GM19023 (cell line): Measurements from ENCODE around the gene TLE6.
"Not testable (repeated sequence)": the region's sequence is repeated elsewhere in the genome, so short reads cannot be mapped to it uniquely, and the experiment has no call there.

Experiments used
- ATAC-seq: cut with Tn5 transposase; IDR thresholded peaks from one replicate; pipeline ENCODE4 v1.9.1; 2021; ENCODE audit warnings: mild to moderate bottlenecking, moderate library complexity; ENCODE audit not compliant: unreplicated experiment

The TLE6 gene

DNA sequence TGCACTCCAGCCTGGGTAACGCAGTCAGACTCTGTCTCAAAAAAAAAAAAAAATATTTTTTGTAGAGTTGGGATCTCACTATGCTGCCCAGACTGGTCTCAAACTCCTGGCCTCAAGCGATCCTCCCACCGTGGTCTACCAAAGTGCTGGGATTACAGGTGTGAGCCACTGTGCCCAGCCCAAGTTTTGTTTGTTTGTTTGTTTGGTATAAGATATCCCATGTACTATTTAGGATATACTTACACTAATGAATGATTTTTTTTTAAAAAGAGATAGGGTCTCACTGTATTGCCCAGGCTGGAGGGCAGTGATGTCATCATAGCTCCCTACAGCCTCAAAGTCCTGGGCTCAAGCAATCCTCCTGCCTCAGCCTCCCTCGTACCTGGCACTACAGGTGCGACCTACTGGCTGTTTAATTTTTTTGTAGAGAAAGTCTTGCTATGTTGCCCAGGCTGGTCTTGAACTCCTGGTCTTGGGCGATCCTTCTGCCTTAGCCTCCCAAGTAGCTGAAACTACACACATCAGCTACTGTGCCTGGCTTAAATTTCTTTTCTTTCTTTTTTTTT is 24.0 kb downstream of the TLE6 start:
- no peak for ATAC-seq

GRCh38 chr19:3003046-3003445 is 25.7 kb downstream of the TLE6 start:
- ATAC-seq: no peak

DNA sequence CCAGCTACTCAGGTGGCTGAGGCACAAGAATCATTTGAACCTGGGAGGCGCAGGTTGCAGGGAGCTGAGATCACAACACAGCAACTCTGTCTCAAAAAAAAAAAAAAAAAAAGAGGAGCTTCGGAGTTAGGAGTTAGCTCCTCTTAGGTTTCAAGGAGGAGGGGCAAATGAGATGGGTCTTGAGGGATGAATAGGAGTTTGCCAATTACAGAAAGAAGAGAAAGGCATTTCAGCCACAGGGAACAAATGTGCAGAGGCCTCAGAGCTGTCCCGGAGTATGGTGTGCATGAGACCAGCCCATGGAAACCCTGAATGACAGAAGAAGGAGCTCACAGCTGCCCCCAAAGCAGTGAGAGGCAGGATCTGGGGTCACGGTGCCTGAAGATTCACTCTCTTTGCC is 27.2 kb downstream of the TLE6 start:
- ATAC-seq: no peak

GRCh38 chr19:3005345-3005744 is 28.0 kb downstream of the TLE6 start:
- no peak for ATAC-seq

DNA sequence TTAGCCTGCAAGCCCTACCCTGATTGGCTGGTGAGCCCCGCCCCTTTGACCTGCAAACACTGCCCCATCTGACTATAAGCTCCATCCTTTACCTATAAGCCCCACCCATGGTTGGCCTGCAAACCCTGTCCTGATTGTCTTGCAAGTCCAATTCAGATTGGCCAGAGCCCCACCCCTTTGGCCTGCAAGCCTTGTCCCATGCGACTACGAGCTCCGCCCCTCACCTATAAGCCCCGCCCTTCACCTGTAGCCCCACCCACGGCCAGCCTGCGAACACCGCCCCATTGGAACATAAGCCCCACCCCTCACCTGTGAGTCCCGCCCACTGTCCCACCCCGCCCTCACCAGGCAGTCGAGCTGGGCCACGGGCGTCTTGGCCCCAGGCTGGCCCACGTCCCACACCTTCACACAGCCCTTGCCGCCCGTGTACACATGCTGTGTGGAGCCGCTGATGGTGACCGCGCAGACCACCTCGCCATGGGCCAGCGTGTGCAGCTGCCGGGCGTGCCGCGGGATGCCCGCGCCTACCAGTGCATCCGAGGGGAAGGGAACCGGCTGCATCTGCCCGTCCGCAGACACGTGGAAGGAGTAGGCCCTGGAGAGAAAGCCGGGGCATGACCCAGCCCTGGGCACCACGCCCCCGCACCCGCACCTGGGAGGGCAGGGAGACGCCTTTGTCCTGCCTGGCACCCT is 28.9 kb downstream of the TLE6 start:
- no peak for ATAC-seq

DNA sequence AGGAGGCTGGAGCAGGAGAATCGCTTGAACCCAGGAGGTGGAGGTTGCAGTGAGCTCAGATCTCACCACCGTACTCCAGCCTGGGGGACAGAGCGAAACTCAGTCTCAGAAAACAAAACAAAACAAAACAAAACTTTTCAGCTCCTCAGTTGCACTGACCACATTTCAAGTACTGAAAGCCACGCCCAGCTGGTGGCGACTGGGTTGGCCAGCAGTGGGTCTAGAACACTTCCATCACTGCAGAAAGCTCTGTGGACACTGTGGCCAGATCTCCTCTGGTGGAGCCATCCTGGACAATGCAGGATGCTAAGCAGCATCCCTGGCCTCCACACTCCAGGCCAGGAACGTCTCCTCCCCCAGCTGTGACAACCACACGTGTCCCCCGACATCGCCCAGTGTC is 30.6 kb downstream of the TLE6 start:
- no peak for ATAC-seq

DNA sequence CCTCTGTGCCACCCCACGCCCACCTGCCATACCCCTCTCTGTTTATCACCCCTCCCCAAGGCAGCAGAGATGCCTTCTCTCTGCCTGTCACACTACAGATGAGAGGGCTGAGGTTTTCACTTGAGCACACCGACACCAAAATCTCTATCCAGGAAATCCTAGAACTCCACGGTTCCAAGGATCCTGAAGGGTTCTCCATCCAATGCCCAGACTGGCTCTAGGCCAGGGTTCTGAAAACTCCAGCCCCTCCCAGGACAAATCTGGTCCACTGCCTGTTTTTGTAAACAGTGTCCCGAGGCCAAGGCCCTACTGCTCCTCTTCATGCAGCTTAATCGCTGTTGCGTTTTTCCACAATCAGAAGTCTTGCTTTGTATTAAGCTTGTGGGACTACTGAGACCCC is 31.6 kb downstream of the TLE6 start:
- no peak for ATAC-seq

- no peak for ATAC-seq
Measured at GRCh38 chr19:3010871-3011270, 33.5 kb downstream of the TLE6 start.

DNA sequence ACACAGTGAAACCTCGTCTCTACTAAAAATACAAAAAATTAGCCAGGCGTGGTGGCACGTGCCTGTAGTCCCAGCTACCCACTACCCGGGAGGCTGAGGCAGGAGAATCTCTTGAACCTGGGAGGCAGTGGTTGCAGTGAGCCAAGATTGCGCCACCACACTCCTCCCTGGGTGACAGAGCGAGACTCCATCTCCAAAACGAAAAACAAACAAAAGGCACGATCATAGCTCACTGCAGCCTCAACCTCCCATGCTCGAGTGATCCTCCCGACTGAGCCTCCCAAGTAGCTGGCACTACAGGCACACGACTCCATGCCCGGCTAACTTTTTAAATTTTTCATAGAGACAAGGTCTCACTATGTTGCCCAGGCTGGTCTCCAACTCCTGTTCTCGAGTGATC is 34.7 kb downstream of the TLE6 start:
- ATAC-seq: not testable (repeated sequence)

- no peak for ATAC-seq
Measured at GRCh38 chr19:3012621-3013262, 35.4 kb downstream of the TLE6 start.

DNA sequence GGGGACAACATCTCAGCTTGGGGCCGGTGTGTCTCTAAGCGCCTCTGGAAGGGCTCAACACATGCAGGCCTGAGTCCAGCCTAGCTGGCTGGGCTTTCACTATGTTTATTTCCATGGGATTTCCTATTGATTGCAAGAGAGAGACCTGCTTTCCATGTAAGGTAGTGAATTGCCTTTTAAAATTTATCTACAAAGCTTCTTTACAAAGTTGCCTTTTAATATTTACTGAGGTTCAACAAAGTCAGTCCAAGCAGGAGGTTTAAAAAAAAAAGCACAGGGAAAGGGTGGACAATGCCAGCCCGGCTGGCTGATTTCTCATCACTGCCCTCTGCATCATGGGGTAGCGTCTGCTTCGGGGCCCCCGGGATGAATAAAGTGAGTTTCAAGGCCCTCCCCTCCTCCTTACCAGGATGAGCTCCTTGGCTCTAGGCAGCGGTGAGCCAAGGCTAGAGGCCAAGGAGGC is 35.9 kb downstream of the TLE6 start:
- ATAC-seq: no peak

- ATAC-seq: no peak
Measured at GRCh38 chr19:3014135-3014534, 36.8 kb downstream of the TLE6 start.

DNA sequence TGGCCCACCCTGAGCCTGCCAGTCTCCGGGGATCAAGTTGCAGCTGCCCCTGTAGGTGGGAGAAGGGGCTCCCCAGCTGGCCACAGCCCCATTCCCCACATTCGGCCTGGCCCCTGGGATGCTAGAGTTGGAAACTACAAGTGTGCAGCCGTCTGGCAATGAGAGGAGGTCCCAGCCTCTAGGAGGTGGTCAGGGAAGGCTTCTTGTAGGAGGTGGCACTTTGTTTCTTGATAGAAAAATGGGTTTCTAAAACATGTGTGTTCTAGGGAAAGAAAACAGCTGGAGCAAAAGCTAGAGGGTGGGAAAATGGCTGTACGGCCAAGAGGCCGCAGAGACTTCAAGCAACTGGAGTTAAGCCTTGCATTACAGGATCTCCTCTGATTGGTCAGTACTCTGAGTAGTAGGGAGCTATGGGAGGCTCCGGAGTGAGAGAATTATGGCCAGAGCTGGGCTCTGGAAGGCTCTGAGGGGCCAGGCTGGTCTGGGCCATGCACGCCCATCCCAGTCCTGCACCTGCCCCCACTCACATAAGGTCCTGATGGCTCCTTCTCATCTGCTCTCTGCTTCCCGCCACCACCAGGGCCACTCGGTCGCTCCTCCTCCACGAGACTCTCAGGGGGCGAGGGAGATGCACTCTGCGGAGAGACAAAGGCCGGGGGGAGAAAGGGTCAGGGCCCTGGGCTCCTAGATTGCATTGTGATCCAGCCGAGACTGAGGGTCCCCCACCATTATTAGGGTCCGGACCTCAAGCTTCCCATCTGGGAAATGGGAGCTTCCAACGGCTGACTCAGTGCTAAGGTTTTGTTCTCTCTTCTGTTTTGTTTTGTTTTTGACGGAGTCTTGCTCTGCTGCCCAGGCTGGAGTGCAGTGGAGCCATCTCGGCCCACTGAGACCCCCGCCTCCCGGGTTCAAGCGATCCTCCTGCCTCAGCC is 38.0 kb downstream of the TLE6 start:
- no peak for ATAC-seq

DNA sequence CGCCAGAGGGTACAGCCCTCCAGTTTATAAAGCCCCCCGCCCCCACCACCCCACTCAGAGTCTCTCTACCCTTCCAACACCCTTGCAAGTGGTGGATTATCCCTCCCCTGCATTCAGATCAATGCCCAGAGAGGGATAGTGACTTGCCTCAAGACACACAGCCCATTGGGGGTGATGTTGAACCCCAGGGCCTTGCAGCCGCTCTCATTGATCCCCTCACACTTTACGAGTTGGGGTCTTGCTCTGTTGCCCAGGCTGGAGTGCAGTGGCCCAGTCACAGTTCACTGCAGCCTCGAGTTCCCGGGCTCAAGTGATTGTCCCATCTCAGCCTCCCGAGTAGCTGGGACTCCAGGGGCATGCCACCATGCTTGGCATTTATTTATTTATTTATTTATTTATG is 40.6 kb downstream of the TLE6 start:
- no peak for ATAC-seq

DNA sequence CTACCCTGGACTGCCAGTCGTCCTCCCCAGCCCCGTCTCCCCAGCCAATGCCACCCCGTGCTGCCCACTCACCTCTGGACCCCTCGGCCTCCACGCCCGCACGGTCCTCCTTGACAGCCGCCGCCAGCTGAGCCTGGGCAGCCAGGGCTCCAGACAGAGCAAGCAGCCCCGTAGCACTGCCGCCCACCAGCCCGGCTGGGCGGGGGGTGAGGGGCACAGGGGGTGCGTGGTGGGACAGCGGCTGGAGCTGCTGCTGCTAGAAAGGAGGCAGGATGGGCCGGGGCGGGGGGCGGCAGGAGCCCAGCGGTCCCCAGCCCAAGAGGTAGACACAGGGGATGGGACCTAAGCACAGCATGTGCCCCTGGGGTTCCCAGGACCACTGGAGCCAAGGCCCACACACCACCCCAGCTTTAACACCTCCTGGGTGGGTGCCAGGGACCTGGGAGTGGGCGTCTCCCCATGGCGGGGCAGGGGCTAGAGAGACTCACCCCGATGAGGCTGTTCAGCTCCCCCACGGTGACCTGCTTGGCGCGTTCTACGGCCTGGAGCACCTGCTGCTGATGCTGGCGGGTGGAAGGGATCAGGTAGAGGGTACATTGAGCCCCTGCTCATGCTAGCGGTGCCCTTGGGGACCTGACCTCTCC is 42.0 kb downstream of the TLE6 start:
- no peak for ATAC-seq

DNA sequence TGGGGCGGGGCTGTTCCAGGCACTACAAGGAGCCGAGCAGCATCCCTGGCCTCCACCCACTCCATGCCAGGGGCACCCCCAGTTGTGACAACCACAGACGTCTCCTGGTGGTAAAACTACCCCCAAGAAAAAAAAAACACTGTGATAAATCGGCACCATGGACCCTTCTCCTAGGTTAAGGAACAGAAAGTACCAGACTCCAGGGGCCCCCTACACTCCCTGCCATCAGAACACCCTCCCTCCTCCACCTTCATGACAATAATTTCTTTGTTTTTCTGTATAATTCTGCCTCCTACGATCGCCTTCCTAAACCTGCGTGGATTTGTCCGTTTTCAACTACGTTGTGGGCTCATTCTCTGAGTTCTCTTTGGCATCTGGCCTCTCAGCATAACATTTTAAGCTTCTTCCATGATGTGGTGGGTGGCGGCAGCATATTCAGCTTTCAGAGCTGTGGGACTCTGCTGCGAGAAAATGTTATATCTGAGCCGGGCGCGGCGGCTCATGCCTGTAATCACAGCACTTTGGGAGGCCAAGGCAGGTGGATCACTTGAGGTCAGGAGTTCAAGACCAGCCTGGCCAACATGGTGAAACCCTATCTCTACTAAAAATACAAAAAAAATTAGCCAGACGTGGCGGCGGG is 43.1 kb downstream of the TLE6 start:
- ATAC-seq: no peak

DNA sequence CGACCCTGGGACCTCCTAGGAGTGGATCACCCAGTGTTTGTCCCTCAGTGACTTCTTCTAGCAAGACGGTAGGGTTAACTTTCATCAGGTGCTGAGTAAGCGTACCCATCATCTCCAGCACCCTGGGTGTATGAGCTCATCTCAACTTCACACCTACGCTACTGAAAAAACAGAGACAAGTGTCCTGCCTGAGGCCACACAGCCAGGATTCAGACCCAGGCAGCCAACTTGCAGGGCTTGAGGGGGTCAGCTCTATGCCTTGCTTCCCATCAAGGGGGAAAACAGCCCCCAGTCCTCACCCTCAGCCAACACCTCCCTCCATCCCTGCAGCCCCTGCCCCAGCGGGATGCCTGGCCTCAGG is 47.1 kb downstream of the TLE6 start:
- no peak for ATAC-seq

GRCh38 chr19:3024870-3025548 is 47.6 kb downstream of the TLE6 start:
- no peak for ATAC-seq

DNA sequence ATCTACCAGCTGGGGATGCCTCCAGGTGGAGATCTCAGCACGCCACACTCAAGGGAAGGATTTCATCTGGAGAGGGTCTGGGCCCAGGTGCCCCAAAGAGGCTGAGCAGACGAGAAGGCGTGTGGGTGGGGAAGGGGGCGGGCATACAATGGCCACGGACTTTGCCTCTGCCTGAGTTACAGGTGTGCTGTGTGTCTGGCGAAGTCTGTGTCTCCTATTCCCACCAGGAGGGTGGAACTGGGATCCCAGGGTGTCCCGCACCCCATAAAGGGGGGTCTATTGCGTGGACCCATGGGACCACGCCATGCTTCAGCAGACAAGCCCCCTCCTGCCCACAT is 48.2 kb downstream of the TLE6 start:
- no peak for ATAC-seq

- ATAC-seq: no peak
Measured at GRCh38 chr19:3026768-3027167, 49.4 kb downstream of the TLE6 start.
